DOHH2 (cell line): Measurements from ENCODE around the gene NR5A2.

Experiments used
- H3F3A ChIP-seq: fragments of 200-600 bp; sonication (generic), shearing (Covaris generic); 2 replicates; pipeline ENCODE4 v1.6.0; 2016; ENCODE audit warnings: antibody characterized with exemption, mild to moderate bottlenecking; ENCODE audit not compliant: control insufficient read depth, insufficient read depth
- H3K27ac ChIP-seq: fragments of 200-600 bp; sonication (generic); 2 replicates; pipeline ENCODE4 v1.5.1; 2014; ENCODE audit warnings: low read depth, mild to moderate bottlenecking, low read length, moderate library complexity
- H3K27me3 ChIP-seq: fragments of 200-600 bp; sonication (generic); 2 replicates; pipeline ENCODE4 v1.6.1; 2014; ENCODE audit warnings: mild to moderate bottlenecking, low read length, mixed read lengths; ENCODE audit not compliant: control insufficient read depth
- H3K36me3 ChIP-seq: fragments of 200-600 bp; sonication (generic); 2 replicates; pipeline ENCODE4 v1.6.1; 2014; ENCODE audit warnings: mild to moderate bottlenecking, low read length, moderate library complexity, mixed read lengths; ENCODE audit not compliant: control insufficient read depth
- H3K4me1 ChIP-seq: fragments of 200-600 bp; sonication (generic); 2 replicates; pipeline ENCODE4 v1.6.1; 2014; ENCODE audit warnings: mild to moderate bottlenecking, low read length, mixed read lengths; ENCODE audit not compliant: control insufficient read depth
- H3K4me2 ChIP-seq: fragments of 200-600 bp; sonication (generic); 2 replicates; pipeline ENCODE4 v1.6.0; 2014; ENCODE audit warnings: mild to moderate bottlenecking, low read length, moderate library complexity
- H3K4me3 ChIP-seq: fragments of 200-600 bp; sonication (generic); 2 replicates; pipeline ENCODE4 v1.5.1; 2014; ENCODE audit warnings: mild to moderate bottlenecking, low read length, mixed read lengths
- H3K79me2 ChIP-seq: fragments of 200-600 bp; sonication (generic); 2 replicates; pipeline ENCODE4 v1.6.1; 2014; ENCODE audit warnings: mild to moderate bottlenecking, low read length, mixed read lengths; ENCODE audit not compliant: control insufficient read depth
- H3K9me2 ChIP-seq: fragments of 200-600 bp; sonication (generic); replicated peaks from 2 replicates; pipeline ENCODE4 v1.6.1; 2014; ENCODE audit warnings: mild to moderate bottlenecking, low read length, mixed read lengths; ENCODE audit not compliant: control insufficient read depth
- H3K9me3 ChIP-seq: fragments of 200-600 bp; sonication (generic); 2 replicates; pipeline ENCODE4 v1.6.1; 2014; ENCODE audit warnings: antibody characterized with exemption, low read length, mixed read lengths; ENCODE audit not compliant: control insufficient read depth, insufficient read depth
- H4K20me1 ChIP-seq: fragments of 200-600 bp; sonication (generic); 2 replicates; pipeline ENCODE4 v1.6.0; 2014; ENCODE audit warnings: low read depth, mild to moderate bottlenecking, antibody characterized with exemption, low read length, moderate library complexity; ENCODE audit not compliant: control insufficient read depth, insufficient read depth
- CTCF ChIP-seq: fragments of 200-600 bp; sonication (generic); IDR thresholded peaks from one replicate; pipeline ENCODE4 v1.5.1; 2014; ENCODE audit warnings: antibody characterized with exemption, mild to moderate bottlenecking, low read depth, low read length; ENCODE audit not compliant: poor library complexity, severe bottlenecking
- EZH2phosphoT487 ChIP-seq: fragments of 200-600 bp; sonication (generic); IDR thresholded peaks from 2 replicates; pipeline ENCODE4 v1.6.1; 2017; ENCODE audit warnings: borderline replicate concordance, mild to moderate bottlenecking, antibody characterized with exemption, low read length, moderate library complexity, mixed read lengths

The NR5A2 gene

GRCh38 chr1:200224315-200224714, 196.8 kb downstream of the NR5A2 start:
- H3F3A ChIP-seq = no peaks in the 10 kb centered on the region
- no peaks in the 10 kb centered on the region for H3K36me3 ChIP-seq
- no peak overlapping the region for H3K27ac ChIP-seq
- H3K79me2 ChIP-seq = no peaks in the 10 kb centered on the region
- H3K9me3 ChIP-seq = no peaks in the 10 kb centered on the region
- no peaks in the 10 kb centered on the region for H3K9me2 ChIP-seq
- H3K4me1 ChIP-seq = peaks cover 8% of the 10 kb centered on the region
- TF ChIP-seq EZH2phosphoT487 = no peak
- no peak for TF ChIP-seq CTCF
- H4K20me1 ChIP-seq = no peaks in the 10 kb centered on the region
- H3K4me2 ChIP-seq = no peak overlapping the region
- 0 out of 2 replicates have a peak, but pooled peaks cover 3% of the 10 kb centered on the region for H3K27me3 ChIP-seq
- H3K4me3 ChIP-seq = no peak overlapping the region

DNA sequence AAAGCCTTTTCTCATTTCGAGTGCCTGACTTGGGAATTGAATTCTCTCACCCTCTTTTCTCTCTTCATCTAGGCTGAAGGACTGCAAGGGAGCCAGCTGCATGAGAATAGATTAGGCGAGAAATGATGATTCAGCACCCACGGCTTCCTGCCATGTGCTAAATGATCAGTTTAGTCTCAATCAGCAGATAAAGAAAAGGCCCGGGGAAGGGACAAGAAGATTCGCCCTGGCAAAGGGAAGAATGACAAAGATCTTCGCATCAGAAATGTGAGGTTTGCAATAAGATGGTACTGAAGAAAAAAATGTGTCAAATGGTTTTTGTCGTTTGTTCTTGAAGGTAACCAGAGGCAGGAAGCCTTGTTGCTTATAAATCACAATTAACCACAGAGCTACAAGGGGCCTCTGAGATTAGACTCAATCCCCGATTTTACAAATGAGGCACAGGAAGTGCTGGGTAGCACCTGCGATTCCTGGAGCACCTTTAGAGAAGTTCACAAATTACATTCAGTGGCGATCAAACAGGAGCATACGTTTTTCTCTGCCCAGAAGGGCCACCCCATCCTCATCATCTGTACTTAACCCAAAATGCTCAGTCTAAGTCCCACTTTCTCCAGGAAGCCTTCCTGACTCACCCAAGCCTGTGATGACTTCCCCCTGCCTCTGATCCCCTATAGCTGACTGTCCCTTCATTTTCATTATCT, 198.9 kb downstream of the NR5A2 start:
- H3K27ac ChIP-seq = no peak overlapping the region
- H3K4me2 ChIP-seq = no peak overlapping the region

DNA sequence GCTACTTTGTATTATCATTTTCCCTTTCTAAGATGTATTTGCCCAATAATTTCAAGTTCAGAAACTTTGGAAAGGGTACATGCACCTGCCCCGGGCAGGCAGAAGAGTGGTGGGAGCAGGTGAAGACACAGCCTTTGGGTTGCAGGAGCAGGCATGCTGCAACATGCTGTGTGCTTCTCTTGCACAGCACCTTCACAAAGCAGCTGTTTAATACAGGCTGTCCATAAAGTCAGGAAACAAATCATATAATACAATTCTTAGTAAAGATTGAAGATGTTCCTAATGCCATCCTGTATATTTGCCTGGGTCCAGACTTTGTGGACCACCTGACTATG, 199.4 kb downstream of the NR5A2 start:
- H3K9me3 ChIP-seq = no peaks in the 10 kb centered on the region
- H3K9me2 ChIP-seq = no peaks in the 10 kb centered on the region
- H3K36me3 ChIP-seq = no peaks in the 10 kb centered on the region
- no peaks in the 10 kb centered on the region for H3K79me2 ChIP-seq
- TF ChIP-seq CTCF (no peak), EZH2phosphoT487 (no peak)
- H3K27me3 ChIP-seq = peaks cover 7% of the 10 kb centered on the region; the same call in 1 of the 2 replicates
- no peaks in the 10 kb centered on the region for H3F3A ChIP-seq
- H4K20me1 ChIP-seq = no peaks in the 10 kb centered on the region
- H3K4me2 ChIP-seq = no peak overlapping the region
- H3K4me1 ChIP-seq = peaks cover 8% of the 10 kb centered on the region
- no peak overlapping the region for H3K4me3 ChIP-seq
- H3K27ac ChIP-seq = no peak overlapping the region

More for the DNA sequence above, 198.9 kb downstream of the NR5A2 start:
- no peak overlapping the region for H3K4me3 ChIP-seq
- H4K20me1 ChIP-seq = no peaks in the 10 kb centered on the region
- no peaks in the 10 kb centered on the region for H3K79me2 ChIP-seq
- no peaks in the 10 kb centered on the region for H3K9me3 ChIP-seq
- peaks cover 8% of the 10 kb centered on the region for H3K4me1 ChIP-seq
- H3F3A ChIP-seq = no peaks in the 10 kb centered on the region
- TF ChIP-seq EZH2phosphoT487 (no peak), CTCF (no peak)
- H3K36me3 ChIP-seq = no peaks in the 10 kb centered on the region
- H3K9me2 ChIP-seq = no peaks in the 10 kb centered on the region
- peaks cover 7% of the 10 kb centered on the region; the same call in 1 of the 2 replicates for H3K27me3 ChIP-seq
